Epithelial cell of proximal tubule (primary cell): ENCODE results near the gene FUT8. TPM values are rescaled to one million over a fixed set of nuclear protein-coding genes. Genes with fewer than 3 reads are reported as not detected.

Experiments
- DNase-seq: peaks from one replicate; pipeline ENCODE4 v3.0.0-alpha.2; 2011; ENCODE audit warnings: low read depth
- H3K4me3 ChIP-seq: 2 replicates; pipeline ENCODE4 v1.5.1; 2011; ENCODE audit warnings: low read depth, mild to moderate bottlenecking, low read length
- total RNA-seq: library from RNA; depleted of rRNA; stranded (reverse); fragments of >200 nt; gene quantifications from 2 replicates; pipeline ENCODE4 v1.2.3, GENCODE V29; 2015
- TF ChIP-seq, protein P1 (sequence below): conservative IDR thresholded peaks from 2 replicates; pipeline ENCODE4 v1.5.1; 2012; ENCODE audit warnings: low read depth, mild to moderate bottlenecking, low read length

FUT8 gene
- total RNA-seq, 1 donor from 2014 or later: 66.4 TPM

DNA sequence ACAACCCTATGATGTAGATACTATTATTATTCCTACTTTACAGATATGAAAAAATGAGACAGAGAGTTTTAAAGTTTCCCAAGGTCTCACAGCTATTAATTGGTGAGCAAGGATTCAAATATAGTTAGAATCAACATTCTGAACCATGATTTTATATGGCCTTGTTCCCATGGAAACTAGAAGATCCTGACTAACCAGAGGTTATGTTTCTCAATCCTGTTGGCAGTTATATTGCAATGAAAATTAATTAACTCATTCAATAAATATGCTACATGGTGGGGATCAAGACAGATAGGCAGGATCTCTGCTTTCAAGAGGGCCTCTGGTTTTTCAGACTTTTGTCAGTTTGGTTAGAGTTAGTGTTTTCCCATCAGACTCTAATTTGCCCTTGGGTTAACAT lies 9.3 kb upstream of the FUT8 start:
- H3K4me3 ChIP-seq: no peak overlapping the region
- TF ChIP-seq, protein P1, sequence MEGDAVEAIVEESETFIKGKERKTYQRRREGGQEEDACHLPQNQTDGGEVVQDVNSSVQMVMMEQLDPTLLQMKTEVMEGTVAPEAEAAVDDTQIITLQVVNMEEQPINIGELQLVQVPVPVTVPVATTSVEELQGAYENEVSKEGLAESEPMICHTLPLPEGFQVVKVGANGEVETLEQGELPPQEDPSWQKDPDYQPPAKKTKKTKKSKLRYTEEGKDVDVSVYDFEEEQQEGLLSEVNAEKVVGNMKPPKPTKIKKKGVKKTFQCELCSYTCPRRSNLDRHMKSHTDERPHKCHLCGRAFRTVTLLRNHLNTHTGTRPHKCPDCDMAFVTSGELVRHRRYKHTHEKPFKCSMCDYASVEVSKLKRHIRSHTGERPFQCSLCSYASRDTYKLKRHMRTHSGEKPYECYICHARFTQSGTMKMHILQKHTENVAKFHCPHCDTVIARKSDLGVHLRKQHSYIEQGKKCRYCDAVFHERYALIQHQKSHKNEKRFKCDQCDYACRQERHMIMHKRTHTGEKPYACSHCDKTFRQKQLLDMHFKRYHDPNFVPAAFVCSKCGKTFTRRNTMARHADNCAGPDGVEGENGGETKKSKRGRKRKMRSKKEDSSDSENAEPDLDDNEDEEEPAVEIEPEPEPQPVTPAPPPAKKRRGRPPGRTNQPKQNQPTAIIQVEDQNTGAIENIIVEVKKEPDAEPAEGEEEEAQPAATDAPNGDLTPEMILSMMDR: no peak
- no peak for DNase-seq

DNA sequence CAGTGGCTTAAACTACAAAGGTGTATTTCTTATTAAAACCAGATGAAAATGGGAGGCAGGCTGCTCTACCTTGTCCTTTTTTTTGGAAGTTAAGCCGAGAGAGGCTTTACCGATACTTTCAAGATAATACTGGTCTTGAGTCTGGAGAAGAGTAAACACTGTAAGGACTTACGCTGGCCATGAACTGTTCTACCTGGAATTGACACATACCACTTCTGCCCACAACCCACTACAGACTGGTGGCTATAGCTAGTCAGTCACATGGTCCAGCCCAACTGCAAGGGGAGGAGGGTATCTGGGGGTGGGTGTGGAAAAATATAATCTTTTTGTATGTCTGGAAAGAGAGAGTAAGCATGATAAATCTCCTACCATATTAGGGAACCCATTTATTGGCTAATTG lies 4.4 kb upstream of the FUT8 start:
- TF ChIP-seq, protein P1: no peak
- no peak overlapping the region for H3K4me3 ChIP-seq
- DNase-seq: no peak

DNA sequence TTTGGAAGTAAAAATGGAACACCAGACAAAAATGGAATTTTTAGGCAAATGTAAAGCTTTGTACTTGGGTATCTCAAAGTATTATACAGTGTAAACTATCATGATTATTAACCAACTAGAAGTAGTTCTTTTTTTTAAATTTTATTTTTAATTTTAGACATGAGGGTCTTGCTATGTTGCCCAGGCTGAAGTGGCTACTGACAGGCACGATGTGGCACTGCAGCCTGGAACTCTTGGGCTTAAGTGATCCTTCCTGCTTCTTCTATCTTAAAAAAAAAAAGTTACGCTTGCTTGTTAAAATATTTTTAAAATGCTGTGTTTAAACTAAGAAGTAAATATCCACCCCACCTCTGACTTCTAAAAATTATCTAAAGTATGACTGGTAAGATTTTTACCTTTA lies 1.9 kb upstream of the FUT8 start:
- no peak for DNase-seq
- TF ChIP-seq, protein P1: no peak
- no peak overlapping the region for H3K4me3 ChIP-seq

DNA sequence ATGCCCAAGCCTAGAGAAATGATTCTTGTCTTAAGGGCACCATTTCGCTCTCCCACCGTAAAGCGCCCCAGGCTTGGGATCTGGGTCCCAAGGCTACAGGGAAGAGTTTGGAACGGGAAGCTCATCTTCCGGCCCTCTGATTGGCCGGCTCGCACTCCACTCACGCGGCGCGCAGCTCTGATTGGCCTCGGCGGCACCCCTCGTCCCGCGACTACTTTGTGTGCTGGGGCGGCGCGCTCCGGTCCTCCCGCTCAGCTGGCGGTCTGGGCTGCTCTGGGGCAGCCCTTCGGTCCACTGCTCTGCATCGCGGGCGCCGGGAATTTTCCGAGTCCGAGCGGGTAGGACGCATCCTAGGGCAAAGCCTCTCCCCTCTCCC lies 886 bp upstream of the FUT8 start:
- no peak for DNase-seq
- H3K4me3 ChIP-seq: peak overlapping the region; percentile 87
- TF ChIP-seq, protein P1: no peak

DNA sequence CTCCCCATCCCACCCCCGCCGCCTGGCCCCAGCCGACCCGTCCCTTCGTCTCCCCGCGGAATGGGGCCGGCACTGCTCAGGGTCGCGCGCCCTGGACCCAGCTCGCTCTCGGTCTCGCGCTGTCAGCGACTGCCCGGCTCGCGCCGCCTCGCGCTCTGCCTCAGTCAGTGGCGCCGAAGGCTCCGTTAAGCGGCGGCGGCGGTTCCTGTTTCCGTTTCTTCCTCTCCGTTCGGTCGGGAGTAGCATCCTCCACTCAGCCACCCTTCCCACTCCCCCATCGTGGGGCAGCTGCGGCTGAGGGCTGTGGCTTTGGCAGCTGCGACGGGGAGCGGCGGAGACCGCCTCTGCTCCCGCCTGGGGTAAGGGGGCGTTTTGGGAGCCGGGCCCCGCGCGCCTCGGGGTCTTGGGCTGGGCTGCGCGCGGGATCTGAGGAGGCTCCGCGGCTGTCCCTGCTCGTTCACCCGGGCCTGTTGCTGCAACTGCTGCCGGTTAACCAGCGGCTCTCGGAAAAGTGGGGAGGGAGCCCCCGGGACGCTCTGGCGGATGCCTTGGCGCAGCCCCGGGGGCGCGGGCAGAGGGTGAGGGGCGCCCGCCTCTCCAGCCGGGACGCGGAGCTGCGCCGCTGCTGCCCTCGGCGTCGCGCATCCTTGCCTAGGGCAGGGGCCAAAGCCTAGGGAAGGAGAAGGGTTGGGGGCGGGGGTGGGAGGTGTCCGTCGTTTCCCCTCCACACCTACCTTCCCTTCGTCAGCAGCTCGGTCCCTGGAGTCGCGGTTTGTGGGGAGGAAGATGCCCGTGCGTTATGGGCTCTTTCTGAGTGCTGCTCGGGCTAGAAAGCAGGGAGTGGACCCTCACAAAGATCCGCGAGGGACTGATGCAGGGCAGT lies 567 bp downstream of the FUT8 start:
- no peak for DNase-seq
- TF ChIP-seq, protein P1: peak; percentile 11

DNA sequence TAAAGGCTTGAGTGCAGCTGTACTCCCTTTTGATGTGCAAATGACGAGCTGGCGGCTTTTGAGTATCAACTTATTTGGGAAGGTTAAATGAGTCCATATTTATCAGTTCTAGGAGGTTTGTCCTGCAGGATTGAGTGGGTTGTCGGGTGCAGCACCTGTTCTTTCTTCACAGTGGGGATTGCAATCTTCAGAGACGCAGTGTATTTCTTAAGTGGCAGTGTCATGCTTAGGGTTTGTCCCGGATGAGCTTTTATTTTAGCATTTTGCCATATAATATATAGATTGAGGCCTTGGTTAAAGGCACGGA lies 1.2 kb downstream of the FUT8 start:
- DNase-seq: no peak
- TF ChIP-seq, protein P1: no peak

More for the DNA sequence above, 567 bp downstream of the FUT8 start:
- peak overlapping the region; percentile 87 for H3K4me3 ChIP-seq

More for the DNA sequence above, 1.2 kb downstream of the FUT8 start:
- H3K4me3 ChIP-seq: peak overlapping the region; percentile 87
